Jurkat, Clone E6-1 (cell line): Measurements from ENCODE around the gene WNT11.
"Not testable (repeated sequence)": the region's sequence is repeated elsewhere in the genome, so short reads cannot be mapped to it uniquely, and the experiment has no call there.

Source experiments
- DNase-seq: peaks from one replicate; pipeline ENCODE4 v3.0.0-alpha.2; 2011; ENCODE audit warnings: low read depth, low spot score
- H3K4me3 ChIP-seq: 2 replicates; pipeline ENCODE4 v1.5.1; 2011; ENCODE audit warnings: mild to moderate bottlenecking, low read length, control low read depth, moderate library complexity

WNT11 gene

GRCh38 chr11:76207642-76208401 is 1.5 kb upstream of the WNT11 start:
- H3K4me3 ChIP-seq: peak overlapping the region; percentile 51
- DNase-seq: peak; percentile 37

GRCh38 chr11:76206077-76206326 is 300 bp downstream of the WNT11 start:
- no peak overlapping the region for H3K4me3 ChIP-seq
- DNase-seq: no peak

- no peak for DNase-seq
- no peak overlapping the region for H3K4me3 ChIP-seq
Measured at GRCh38 chr11:76205252-76206076, 838 bp downstream of the WNT11 start.

DNA sequence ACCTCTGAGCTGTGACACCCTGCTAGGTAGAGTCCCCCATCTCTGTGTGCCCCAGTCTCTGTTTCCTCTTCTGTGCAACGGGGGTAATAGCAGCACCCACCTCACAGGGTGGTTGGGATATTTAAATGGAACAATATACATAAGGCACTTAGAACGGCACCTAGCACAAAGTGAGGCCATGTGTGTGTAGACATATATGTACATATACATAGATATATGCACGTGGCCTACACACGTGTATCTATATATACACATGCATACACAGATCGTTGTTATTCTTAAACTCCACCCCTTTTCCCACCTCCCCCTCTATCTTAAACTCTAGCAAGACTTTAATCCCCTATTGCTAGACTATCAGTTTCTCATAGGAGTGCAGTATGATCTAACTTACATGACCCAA is 2.4 kb downstream of the WNT11 start:
- DNase-seq: no peak

DNA sequence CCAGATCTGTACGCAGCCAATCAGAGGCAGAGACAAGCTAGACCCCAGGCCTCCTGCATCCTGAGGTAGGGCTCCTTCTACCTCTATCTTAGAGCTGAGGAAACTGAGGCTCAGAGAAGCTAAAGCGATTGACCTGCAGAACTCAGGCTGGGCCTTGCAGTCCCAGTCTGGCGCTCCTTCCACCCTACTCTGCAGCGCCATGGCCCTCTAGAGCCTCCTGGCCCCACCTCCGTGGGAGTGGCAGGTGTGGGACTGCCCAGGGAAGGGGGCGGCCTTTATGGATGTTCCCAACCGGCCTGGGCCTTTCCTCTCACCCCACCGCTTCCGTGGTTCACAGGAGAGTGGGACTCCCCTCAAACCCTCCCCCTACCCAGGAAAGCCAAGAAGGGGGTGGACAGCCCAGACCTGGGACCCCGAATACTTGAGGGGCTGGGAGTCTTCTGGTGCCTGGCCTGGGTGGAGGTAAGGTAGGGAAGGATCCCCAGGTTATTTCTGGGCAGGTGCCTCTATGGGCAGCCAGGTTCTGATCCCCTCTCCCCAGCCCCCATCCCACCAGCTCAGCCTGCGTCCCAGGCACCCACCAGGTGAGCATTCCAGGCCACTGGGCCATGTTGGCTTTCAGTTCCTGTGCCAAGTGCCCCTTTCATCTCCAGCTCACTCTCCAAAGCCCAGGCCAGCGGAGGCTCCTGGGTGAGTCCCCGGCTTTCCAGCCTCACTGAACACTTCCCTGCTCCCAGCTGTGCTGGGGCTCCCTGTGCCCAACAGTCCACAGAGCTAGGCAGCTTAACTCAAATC is 3.0 kb downstream of the WNT11 start:
- H3K4me3 ChIP-seq: no peak overlapping the region
- DNase-seq: no peak

More for the DNA sequence above, 2.4 kb downstream of the WNT11 start:
- no peak overlapping the region for H3K4me3 ChIP-seq

GRCh38 chr11:76201672-76202412 is 4.5 kb downstream of the WNT11 start:
- H3K4me3 ChIP-seq: no peak overlapping the region
- no peak for DNase-seq

DNA sequence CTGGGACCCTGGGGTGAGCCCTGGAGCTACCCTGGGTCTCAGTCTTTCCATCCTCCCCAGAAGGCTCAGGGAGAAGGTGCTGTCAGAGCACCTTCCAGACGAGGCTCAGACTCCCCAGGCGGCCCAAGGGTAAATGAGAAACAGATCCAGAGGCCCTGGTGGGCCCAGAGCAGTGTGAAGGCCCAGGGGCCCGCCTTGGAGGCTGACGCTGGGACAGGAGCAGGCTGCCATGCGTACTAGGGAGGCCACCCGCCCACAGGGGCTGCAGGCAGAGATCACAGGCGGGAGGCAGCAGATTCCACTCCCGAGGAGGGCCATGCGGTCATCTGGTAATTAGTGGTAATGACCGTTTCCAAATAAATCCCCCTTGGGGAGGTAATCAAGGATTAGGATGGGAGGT is 5.2 kb downstream of the WNT11 start:
- no peak for DNase-seq
- H3K4me3 ChIP-seq: no peak overlapping the region

- DNase-seq: no peak
- H3K4me3 ChIP-seq: no peak overlapping the region
Measured at GRCh38 chr11:76200006-76200940, 6.0 kb downstream of the WNT11 start.

- H3K4me3 ChIP-seq, DNase-seq: not testable (repeated sequence)
Measured at GRCh38 chr11:76198691-76199090, 7.6 kb downstream of the WNT11 start.

- no peak overlapping the region for H3K4me3 ChIP-seq
- no peak for DNase-seq
Measured at GRCh38 chr11:76197941-76198640, 8.2 kb downstream of the WNT11 start.

GRCh38 chr11:76197332-76197731 is 9.0 kb downstream of the WNT11 start:
- no peak overlapping the region for H3K4me3 ChIP-seq
- DNase-seq: no peak

DNA sequence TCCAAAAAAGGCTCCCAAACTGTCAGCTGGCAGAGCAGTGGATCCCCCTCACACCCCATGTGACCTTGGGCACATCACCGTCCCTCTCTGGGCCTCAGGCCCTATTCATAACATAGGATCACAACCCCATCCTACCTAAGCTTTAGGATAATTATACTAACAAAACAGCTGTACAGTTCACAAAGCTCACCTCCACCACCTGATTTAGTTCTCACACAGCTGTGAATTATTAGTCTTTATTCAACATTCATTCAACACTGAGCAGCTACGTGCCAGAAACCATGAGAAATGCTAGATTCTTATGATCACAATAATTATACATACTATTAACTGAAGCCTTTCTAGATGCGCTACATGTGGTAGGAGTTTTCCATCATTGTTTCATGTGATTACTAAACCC is 9.5 kb downstream of the WNT11 start:
- no peak for DNase-seq
- no peak overlapping the region for H3K4me3 ChIP-seq

GRCh38 chr11:76194872-76195668 is 11.2 kb downstream of the WNT11 start:
- no peak overlapping the region for H3K4me3 ChIP-seq
- no peak for DNase-seq

GRCh38 chr11:76193219-76193618 is 13.1 kb downstream of the WNT11 start:
- H3K4me3 ChIP-seq: no peak overlapping the region
- no peak for DNase-seq

- H3K4me3 ChIP-seq: no peak overlapping the region
- no peak for DNase-seq
Measured at GRCh38 chr11:76190376-76190775, 15.9 kb downstream of the WNT11 start.

DNA sequence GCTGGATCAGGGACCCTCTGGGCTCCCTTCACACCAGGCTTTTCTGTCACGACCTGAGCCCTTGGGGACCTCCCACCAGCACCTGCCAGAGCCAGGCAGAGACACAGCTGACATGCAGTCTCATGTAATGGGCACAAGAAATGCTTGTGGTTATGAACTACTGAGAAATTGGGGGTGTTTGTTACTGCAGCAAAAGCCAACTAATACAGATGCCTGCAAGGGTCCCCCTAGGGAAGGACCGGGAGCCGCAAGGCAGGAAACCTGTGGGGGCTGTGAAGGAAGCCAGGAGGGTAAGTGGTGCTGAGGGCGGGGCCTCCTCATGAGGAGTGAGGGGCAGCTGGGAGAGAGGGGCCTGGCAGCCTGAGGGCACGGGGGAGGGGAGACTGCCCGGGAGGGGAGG is 16.6 kb downstream of the WNT11 start:
- no peak for DNase-seq
- H3K4me3 ChIP-seq: no peak overlapping the region

GRCh38 chr11:76188873-76189272 is 17.4 kb downstream of the WNT11 start:
- no peak for DNase-seq
- H3K4me3 ChIP-seq: no peak overlapping the region
